Activated CD4-positive, alpha-beta T cell treated with anti-CD3 and anti-CD28 coated beads, Interleukin-2, Interleukin-4, amounts not matched to agents 100 ng/mL and 50 ng/mL, durations not matched to agents 16 hours and 8 hours (primary cell): ENCODE data around the gene TAS2R42.

Experiments
- DNase-seq: peaks from one replicate; pipeline ENCODE4 v3.0.0-alpha.2; 2020; ENCODE audit warnings: low spot score

Gene TAS2R42, protein sequence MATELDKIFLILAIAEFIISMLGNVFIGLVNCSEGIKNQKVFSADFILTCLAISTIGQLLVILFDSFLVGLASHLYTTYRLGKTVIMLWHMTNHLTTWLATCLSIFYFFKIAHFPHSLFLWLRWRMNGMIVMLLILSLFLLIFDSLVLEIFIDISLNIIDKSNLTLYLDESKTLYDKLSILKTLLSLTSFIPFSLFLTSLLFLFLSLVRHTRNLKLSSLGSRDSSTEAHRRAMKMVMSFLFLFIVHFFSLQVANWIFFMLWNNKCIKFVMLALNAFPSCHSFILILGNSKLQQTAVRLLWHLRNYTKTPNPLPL

DNA sequence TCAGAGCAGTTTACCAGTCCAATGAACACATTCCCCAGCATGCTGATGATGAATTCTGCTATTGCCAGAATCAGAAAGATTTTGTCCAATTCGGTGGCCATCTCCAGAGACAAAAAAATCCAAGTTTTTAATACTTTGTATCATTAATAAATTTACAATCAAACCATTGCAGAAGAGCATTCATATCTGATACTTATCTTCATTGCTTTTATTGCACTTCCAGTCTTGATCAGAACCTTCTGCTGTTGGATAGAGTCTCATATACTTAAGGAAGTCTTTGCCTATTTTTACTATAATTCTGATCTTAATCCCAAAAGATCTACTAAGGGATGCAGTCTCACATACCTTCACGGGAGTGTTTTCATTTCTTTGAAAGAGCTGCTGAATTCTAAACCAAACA lies at the start of gene TAS2R42:
Gene TAS2R42, minus strand, starts transcription at position 101 of the 400 bp plus-strand sequence. Its CDS starts 0 bp downstream, at position 101.
- no peak for DNase-seq

DNA sequence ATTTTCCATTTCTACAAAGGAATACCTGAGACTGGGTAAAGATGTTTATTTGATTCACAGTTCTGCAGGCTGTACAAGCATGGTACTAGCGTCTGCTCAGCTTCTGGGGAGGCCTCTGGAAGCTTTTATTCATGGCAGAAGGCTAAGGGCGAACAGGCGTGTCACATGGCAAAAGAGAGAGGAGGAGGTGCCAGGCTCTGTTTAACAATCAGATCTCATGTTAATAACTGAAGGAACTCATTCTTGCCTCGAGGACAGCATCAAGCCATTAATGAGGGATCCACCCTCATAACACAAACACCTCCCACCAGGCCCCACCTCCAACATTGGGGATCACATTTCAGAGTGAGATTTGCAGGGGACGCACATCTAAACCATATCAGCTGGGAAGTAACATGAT lies 46.8 kb upstream of the TAS2R42 start:
- no peak for DNase-seq

GRCh38 chr12:11228296-11228879 lies 41.7 kb upstream of the TAS2R42 start:
- peak; percentile 22 for DNase-seq

DNA sequence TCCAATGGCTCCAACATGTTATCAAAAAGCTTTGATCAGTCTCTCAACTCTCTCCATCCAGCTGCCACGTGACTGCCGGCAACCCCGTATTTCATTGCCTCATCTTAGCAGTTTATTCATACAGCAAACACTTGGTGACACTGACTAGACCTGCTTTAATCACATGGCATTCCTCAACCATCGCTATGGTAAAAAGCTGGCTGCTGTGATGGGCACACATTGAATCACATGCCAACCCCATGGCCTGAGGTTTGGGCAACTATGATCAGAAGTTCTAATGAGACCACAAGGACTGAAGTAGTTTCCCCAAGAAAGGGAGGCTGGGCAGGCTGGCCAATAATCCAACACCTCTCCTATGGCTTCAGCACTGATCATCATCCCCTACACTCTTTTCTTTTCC lies 40.6 kb upstream of the TAS2R42 start:
- DNase-seq, result no peak

DNA sequence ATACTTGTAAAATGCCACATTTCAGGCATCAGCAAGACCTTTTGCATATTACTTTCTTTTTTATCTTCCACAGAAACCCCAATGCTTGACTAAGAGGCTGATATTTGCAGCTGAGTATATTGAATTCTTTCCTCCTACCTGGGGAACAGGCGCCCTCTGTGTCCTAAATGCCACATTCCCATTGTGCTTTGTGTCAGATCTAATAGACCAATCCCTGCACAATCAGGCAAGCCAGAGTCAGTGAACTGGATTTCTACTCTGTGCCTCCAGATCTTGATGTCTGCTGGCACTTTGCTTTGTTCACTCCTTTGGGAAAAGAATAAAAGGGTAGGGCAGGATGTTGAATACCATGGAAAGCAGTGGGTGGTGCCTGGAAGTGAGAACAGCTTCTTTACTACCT lies 22.4 kb upstream of the TAS2R42 start:
- DNase-seq, result no peak

GRCh38 chr12:11204173-11204572 lies 17.4 kb upstream of the TAS2R42 start:
- DNase-seq, result no peak

- no peak for DNase-seq
These were observed 16.1 kb upstream of the TAS2R42 start for GRCh38 chr12:11202811-11203210.

- no peak for DNase-seq
These were observed 3.7 kb downstream of the TAS2R42 start for GRCh38 chr12:11183011-11183410.

GRCh38 chr12:11182529-11182928 lies 4.2 kb downstream of the TAS2R42 start:
- DNase-seq, result no peak

DNA sequence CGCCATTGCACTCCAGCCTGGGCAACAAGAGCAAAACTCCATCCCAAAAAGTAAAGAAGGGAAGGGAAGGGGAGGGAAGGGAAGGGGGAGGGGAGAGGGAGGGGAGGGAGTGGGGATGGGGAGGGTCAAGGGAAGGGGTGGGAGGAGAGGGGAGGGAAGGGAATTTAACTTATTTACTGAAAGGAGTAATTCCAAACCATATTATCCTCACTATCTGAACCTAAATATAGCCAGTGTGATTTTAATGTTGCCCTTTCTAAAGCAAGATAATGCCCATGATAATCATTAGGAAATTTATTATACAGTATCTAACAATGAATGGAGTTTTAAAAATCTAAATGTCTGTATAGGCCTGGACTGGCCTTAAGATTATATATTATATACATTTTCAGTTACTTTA lies 8.5 kb downstream of the TAS2R42 start:
- DNase-seq, result no peak

DNA sequence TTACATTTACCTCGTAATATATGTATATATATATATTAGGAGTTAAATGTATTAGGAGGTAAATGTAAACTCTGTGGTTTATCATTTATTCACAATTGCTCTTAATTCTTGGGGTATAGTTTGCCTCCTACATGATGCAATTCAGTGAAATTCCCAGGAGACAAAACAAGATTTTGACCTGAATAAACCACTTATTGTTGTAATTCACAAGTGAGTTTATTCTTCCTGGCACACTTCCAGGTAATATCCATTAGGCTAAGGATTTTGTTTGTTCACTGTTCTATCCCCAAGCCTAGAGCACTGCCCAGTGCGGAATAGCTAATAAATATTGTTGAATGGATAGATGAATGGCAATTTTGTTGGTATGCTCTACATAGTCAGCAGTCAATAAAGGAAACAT lies 12.7 kb downstream of the TAS2R42 start:
- DNase-seq, result no peak

DNA sequence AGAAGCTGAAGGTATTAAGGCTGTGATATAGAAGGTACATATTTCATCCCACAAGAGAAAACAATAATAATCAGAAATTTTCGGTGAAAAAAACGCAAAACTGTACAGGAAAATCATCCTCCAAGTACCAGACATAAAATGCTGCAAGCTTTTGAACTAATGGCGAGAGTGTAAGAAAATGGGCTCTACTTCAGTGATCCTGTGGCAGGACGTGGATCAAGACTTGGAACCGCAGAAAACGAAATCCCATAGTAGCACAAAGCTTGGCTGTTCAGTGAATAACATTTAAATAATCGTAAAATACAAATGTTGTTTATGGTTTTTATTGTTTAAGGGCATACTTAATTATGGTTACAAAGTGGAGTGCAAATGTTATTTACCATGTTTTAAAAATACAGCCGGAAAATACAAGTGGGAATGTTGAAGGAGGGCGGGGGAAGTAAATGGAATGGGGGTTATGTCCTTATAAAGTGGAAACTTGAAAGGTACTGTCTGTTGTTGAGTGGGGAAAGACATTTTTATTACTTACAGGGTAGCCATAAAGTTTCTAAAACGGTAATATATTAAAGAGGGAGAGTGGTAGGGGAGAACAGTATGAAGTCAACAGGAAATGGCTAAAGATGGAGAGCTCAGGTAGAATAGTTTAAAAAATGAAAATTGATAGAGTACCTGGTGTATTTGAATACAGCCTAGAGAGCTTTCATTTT lies 14.6 kb downstream of the TAS2R42 start:
- DNase-seq, result no peak

GRCh38 chr12:11171145-11171968 lies 15.4 kb downstream of the TAS2R42 start, which contains the start of gene SMIM10L1:
TSS of gene SMIM10L1 (plus strand) at chr12:11171194. CDS start at chr12:11171357, 163 bp downstream.
- DNase-seq, result peak; percentile 92

DNA sequence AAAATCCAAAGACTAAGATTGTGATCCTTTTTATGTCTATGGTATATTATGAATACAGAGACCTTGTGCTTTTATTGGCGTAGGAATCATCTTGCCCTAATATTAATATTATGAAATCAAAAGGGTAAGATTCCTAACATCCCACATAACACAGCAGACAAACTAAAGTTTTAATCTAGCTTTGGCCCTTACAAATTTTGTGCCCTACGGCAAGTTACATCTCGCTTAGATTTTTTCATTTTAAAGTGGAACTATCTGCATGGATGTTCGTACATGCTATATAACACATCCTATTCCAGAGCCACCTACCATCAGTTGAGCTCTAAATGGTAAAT lies 16.0 kb downstream of the TAS2R42 start:
- DNase-seq, result no peak

GRCh38 chr12:11166300-11166699 lies 20.4 kb downstream of the TAS2R42 start:
- no peak for DNase-seq

- no peak for DNase-seq
These were observed 22.4 kb downstream of the TAS2R42 start for GRCh38 chr12:11164384-11164783.

DNA sequence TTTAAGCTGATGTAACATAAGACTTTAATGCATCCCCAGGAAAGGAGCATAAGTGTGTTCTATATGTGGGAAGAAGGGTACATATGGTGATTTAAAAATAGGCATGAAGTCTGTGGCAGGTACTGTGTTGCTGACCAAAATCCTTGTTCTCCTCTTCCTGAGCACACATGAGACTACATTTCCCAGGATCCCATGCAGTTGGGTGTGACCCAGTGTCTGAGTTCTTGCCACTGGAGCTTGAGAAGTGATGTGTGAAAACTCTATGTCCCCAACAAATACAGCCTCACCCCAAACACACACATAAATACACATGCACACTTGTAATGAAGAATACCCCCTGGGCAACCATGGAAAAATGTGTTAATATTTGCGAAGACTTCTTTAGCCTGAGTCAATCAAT lies 24.2 kb downstream of the TAS2R42 start:
- no peak for DNase-seq

DNA sequence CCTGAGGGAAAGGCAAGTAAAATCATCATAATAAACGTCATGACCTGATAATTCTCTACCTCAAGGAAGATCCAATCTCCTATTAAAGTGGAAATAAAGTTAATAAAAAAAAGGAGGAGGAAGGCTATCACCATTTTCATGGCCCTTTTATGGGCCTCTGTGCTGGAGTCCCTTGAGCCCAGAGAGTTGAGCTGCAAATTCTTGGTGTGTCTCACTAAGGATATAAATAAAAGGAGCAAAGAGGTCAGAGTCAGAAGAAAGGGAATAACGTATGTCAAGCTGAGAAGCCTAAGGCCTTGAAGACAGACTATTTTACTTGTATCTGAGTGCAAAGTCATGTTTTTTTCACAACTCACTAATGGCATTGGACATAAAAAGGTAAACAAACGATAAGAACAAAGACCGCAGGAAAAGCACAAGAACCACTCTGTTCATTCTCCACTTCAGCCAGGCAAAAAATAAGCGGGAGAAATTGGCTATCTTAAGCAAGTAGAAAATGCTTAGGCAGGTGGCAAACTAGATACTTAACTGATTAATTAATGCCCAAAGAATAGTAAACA lies 27.8 kb downstream of the TAS2R42 start:
- no peak for DNase-seq

- DNase-seq, result no peak
These were observed 32.3 kb downstream of the TAS2R42 start for GRCh38 chr12:11154400-11154925.

GRCh38 chr12:11152725-11153124 lies 34.0 kb downstream of the TAS2R42 start:
- DNase-seq, result no peak

DNA sequence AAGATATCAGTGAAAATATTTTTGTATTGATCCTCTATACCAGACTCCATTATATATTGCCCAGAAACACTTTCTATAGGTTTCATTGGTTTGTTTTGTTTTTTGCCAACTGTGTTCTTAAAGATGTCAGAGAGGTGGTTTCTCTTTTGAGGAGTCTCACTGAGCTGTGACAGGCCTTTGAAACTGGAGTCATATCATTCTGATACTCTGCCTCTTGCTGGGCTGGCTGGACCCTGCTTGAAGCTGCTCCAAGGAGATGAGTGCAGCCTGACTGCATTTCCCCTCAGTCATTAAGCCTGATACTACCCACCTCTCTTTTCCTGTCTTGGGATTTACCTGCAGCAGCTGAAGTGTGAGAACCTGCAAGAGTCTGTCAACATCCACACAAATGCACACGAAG lies 35.9 kb downstream of the TAS2R42 start:
- DNase-seq, result no peak

DNA sequence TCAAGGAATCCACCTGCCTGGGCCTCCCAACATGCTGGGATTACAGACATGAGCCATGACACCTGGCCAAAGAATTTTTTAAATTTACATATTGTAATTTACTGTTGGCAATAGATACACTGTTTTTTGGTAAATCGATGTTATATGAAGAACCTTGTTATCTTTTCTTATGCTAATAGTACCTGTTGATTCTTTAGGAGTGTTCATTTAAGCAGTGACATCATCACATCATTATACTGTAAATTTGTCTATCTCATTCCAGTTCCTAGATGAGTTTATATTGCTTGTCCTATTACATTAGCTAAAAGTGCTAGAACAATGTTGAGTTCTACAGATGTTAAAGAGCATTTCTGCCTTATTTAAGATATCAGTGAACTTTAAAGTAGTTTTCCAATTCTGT lies 39.3 kb downstream of the TAS2R42 start:
- no peak for DNase-seq
